ENCODE measurements around the gene BCAS1. TPM values are rescaled to one million over a fixed set of nuclear protein-coding genes. Genes with fewer than 3 reads are reported as not detected.
A peak's percentile ranks its signal among the peaks of the same experiment; 100 is the strongest.

Gene BCAS1
- total and polyA plus RNA-seq, 10 of the 15 experiments (the other 5 are each of a cell fraction or from before 2014, with no cell fraction given), result 0.21 to 1.4 (median 0.55) TPM

DNA sequence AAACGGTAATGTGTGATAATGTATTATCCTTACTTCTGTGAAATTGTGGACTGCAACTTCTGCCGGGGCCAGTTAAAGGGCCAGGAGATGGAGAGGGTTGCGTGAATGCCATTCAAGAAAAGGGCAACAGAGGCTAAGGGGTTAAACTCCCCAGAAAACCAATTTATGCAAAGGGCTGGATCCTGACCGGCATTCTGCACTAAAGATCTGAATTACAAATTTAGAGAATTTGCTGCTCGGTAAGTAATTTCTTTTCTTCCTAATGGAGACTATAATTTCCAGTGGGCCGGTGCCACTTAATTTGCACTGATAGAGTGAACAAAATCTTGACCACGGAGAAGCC lies 130.1 kb downstream of the BCAS1 start:
- SMC1A ChIA-PET (ENCODE audit: uncharacterized antibody, unreplicated experiment), result interaction anchor here (0.6 to 18.6 kb wide), 50 partner anchors 8 to 1628 kb away, joined by 3 to 384 read pairs (median 5); no protein-coding TSS in a partner anchor
- no TSS peak for BruUV-seq (replicated peaks)
- no peak for DNase-seq (ENCODE audit: low read depth, low spot score)
- CTCF ChIA-PET, result interaction anchor here (0.7 to 20.5 kb wide), 40 partner anchors 10 to 535 kb away, joined by 3 to 258 read pairs (median 4); no protein-coding TSS in a partner anchor
- ATAC-seq, result no peak
- in situ Hi-C loops (cut with MboI), result loop anchor here (5.0 kb wide), 4 partner anchors 122 to 528 kb away; no protein-coding TSS in a partner anchor
- Histone ChIP-seq H3K36me3 (ENCODE audit: control insufficient read depth in 2 of 2, insufficient read depth in 2 of 2, low read length in 1 of 2) (no peaks in the 10 kb centered on the region), H3K4me3 (peak overlapping the region; percentile 63), H3K27me3 (replicated peaks in 1 of 2; ENCODE audit: control insufficient read depth in 2 of 2, insufficient read depth in 2 of 2, low read length in 1 of 2) (no peaks in the 10 kb centered on the region), H3K9me3 (replicated peaks; ENCODE audit: control insufficient read depth, insufficient read depth, low read length) (no peaks in the 10 kb centered on the region), H2AFZ (ENCODE audit: control insufficient read depth, low read depth, low read length) (peak overlapping the region; percentile 81), H3K27ac (ENCODE audit: control insufficient read depth, insufficient read depth) (peak overlapping the region; percentile 84), H3K79me2 (ENCODE audit: control insufficient read depth, insufficient read depth, low read length) (peaks cover 5% of the 10 kb centered on the region), H3K4me2 (ENCODE audit: control insufficient read depth, insufficient read depth) (peak overlapping the region; percentile 76), H3K9ac (ENCODE audit: control insufficient read depth, insufficient read depth, low read length) (peak overlapping the region; percentile 58), H3K4me1 (ENCODE audit: control insufficient read depth, insufficient read depth, low read length) (peaks cover 48% of the 10 kb centered on the region), H4K20me1 (ENCODE audit: control insufficient read depth, insufficient read depth) (no peaks in the 10 kb centered on the region)
- 33% methylated on average over 7 of the region's 7 CpGs for WGBS (ENCODE audit: insufficient coverage, insufficient replicate concordance, low lambda C conversion rate, missing lambda C conversion rate)
- RAD21 ChIA-PET (ENCODE audit: unreplicated experiment), result interaction anchor here (0.6 to 18.3 kb wide), 46 partner anchors 10 to 712 kb away, joined by 3 to 394 read pairs (median 6); no protein-coding TSS in a partner anchor
- intact Hi-C loops (cut with micrococcal nuclease; ENCODE audit: unreplicated experiment), result loop anchor here (5.0 kb wide), 3 partner anchors 33 to 723 kb away; no protein-coding TSS in a partner anchor
- POLR2A ChIA-PET, result interaction anchor here (1.3 to 2.5 kb wide), 5 partner anchors 10 to 123 kb away, joined by 4 to 23 read pairs (median 7); no protein-coding TSS in a partner anchor
- no peak for FAIRE-seq
- TF ChIP-seq SIX5 (IDR thresholded peaks at IDR 0.05; ENCODE audit: low read depth, low read length, severe bottlenecking) (no peak), NFXL1 (IDR thresholded peaks at IDR 0.05; ENCODE audit: borderline replicate concordance) (peak; percentile 93)
- TF ChIP-seq, protein P1, sequence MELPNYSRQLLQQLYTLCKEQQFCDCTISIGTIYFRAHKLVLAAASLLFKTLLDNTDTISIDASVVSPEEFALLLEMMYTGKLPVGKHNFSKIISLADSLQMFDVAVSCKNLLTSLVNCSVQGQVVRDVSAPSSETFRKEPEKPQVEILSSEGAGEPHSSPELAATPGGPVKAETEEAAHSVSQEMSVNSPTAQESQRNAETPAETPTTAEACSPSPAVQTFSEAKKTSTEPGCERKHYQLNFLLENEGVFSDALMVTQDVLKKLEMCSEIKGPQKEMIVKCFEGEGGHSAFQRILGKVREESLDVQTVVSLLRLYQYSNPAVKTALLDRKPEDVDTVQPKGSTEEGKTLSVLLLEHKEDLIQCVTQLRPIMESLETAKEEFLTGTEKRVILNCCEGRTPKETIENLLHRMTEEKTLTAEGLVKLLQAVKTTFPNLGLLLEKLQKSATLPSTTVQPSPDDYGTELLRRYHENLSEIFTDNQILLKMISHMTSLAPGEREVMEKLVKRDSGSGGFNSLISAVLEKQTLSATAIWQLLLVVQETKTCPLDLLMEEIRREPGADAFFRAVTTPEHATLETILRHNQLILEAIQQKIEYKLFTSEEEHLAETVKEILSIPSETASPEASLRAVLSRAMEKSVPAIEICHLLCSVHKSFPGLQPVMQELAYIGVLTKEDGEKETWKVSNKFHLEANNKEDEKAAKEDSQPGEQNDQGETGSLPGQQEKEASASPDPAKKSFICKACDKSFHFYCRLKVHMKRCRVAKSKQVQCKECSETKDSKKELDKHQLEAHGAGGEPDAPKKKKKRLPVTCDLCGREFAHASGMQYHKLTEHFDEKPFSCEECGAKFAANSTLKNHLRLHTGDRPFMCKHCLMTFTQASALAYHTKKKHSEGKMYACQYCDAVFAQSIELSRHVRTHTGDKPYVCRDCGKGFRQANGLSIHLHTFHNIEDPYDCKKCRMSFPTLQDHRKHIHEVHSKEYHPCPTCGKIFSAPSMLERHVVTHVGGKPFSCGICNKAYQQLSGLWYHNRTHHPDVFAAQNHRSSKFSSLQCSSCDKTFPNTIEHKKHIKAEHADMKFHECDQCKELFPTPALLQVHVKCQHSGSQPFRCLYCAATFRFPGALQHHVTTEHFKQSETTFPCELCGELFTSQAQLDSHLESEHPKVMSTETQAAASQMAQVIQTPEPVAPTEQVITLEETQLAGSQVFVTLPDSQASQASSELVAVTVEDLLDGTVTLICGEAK (IDR thresholded peaks at IDR 0.05; ENCODE audit: borderline replicate concordance), result 0 out of 2 replicates have a peak, but pooled peaks have one; percentile 17
- TF ChIP-seq, protein P2, sequence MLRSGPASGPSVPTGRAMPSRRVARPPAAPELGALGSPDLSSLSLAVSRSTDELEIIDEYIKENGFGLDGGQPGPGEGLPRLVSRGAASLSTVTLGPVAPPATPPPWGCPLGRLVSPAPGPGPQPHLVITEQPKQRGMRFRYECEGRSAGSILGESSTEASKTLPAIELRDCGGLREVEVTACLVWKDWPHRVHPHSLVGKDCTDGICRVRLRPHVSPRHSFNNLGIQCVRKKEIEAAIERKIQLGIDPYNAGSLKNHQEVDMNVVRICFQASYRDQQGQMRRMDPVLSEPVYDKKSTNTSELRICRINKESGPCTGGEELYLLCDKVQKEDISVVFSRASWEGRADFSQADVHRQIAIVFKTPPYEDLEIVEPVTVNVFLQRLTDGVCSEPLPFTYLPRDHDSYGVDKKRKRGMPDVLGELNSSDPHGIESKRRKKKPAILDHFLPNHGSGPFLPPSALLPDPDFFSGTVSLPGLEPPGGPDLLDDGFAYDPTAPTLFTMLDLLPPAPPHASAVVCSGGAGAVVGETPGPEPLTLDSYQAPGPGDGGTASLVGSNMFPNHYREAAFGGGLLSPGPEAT (IDR thresholded peaks at IDR 0.05; ENCODE audit: low read depth), result 0 out of 2 replicates have a peak, but pooled peaks have one; percentile 4
